NCI-H146 treated with DMSO at 0.1 percent for 48 hours (cell line): ENCODE results near the gene HIRIP3.
A peak's percentile ranks its signal among the peaks of the same experiment; 100 is the strongest.

Experiments
- DNase-seq: peaks from one replicate; lab custom pipeline; 2025; ENCODE audit not compliant: unreplicated experiment; lab: John Stamatoyannopoulos, UW

HIRIP3 gene

DNA sequence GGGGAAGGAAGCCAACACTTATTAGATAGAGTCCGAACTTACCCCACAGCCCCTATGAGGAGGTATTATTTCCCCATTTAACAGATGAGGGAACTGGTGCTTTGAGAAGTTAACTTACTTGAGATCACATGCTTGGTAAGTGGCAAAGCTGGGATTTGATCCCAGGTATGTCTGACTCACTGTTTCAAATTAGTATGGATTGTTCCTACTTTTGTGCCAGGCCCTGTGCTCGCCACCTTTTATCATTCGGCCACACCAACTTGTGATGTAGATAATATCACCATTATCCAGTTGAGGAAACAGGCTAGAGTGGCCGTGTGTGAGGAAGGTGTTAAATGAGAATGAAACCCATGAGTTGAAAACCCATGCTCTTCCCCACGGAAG, 10.7 kb downstream of the HIRIP3 start:
- no peak for DNase-seq

GRCh38 chr16:29984137-29984763, 11.2 kb downstream of the HIRIP3 start:
- no peak for DNase-seq

GRCh38 chr16:29983420-29984136, 11.8 kb downstream of the HIRIP3 start:
- no peak for DNase-seq

DNA sequence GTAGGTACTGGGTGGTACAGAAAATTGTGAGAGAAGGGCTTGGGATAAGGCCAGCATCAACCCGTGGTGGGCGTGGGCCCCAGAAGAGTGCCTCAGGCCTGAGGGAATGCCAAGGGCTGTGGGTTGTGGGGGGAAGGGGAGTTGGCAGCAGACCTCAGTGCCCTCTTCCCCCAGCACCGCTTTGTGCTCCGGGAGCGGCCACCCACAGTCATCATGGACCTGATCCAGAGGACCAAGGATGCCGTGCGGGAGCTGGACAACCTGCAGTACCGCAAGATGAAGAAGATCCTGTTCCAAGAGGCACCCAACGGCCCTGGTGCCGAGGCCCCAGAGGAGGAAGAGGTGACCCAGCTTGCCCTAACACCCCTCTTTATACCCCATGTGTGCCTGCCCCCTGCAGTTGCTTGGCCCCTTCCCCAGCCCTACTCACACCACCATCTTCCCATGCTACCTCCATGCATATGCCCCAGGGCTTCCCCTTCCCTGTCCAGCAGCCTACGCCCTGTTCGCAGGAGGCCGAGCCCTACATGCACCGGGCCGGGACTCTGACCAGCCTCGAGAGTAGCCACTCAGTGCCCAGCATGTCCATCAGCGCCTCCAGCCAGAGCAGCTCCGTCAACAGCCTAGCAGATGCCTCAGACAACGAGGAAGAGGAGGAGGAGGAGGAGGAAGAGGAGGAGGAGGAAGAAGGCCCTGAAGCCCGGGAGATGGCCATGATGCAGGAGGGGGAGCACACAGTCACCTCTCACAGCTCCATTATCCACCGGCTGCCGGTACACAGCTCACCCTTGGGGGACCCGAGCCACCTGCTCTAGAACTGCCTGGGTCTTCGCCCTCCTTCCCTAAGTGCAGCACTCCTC, 12.6 kb downstream of the HIRIP3 start:
- no peak for DNase-seq

DNA sequence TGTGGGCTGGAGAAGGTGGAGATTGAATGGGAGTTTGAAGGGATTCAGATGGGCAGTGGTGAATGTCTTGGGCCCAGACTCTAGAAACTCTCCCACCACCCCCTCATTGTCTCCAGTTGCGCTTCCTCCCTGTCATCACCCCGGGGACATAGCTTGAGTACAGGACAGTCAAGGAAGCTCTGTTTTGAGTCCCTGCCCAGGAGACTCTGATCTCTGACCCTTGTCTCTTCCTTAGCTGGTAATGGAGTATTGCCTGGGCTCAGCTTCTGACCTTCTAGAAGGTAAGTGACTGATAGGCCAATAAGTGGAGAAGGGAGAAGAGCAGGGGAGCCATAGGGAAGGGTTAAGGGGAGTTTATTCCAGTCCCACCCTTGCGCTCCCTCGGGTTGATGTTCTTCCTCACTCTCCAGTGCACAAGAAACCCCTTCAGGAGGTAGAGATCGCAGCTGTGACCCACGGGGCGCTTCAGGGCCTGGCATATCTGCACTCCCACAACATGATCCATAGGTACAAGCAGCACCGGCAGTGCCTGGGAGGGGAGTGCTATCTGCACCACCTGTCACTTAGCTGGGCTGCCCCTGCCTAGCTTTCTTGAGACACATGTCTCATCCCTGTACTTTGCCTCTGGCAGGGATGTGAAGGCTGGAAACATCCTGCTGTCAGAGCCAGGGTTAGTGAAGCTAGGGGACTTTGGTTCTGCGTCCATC, 16.7 kb downstream of the HIRIP3 start:
- DNase-seq = no peak

DNA sequence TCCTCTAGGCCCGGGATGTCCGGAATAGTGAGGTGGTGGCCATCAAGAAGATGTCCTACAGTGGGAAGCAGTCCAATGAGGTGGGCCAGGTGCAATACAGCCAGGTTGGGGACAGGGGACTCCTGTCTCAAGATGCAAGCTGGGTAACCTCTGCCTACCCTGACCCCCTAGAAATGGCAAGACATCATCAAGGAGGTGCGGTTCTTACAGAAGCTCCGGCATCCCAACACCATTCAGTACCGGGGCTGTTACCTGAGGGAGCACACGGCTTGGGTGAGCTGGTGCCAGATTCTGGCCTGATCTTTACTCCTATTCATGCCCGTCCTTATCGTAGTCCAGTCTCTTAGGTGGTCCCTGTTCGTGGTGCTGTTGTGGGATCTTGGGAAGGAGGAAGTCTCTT, 17.3 kb downstream of the HIRIP3 start:
- DNase-seq = no peak

GRCh38 chr16:29977063-29977825, 18.2 kb downstream of the HIRIP3 start:
- no peak for DNase-seq

DNA sequence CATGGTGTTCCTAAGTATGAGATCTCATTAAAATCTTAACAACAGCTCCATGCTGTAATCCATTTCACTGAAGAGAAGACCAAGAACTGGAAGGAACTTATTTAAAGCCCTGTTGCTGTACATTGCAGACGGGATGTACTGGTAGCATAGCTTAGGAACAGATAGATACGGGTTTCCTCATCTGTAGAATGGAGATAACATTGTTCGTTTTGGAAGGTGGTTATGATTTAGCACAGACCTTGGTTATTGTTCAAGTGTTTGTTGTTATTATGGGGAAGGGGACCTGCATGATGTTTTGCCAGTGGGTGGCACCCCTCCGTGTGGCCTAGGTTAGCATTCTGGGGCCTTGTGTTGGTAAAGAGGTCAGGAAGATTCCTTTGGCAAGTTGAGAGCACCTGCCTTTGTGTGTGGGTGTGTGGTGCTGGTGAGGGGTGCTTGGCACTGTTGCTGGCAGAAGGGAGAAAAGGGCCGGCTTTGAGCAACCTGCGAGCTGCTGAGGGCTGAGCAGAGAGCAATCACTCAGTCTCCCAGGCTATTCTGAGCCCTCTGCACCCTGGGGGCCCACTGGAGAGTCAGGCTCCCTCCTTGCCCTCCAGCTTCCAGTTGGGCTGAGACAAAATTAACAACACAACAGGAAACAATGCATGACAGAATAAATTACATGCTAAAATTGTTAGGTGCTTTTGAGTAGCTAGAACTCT, 19.5 kb downstream of the HIRIP3 start:
- DNase-seq = no peak

GRCh38 chr16:29975134-29975538, 20.3 kb downstream of the HIRIP3 start:
- no peak for DNase-seq

GRCh38 chr16:29974291-29975133, 20.9 kb downstream of the HIRIP3 start:
- no peak for DNase-seq

GRCh38 chr16:29973384-29974246, 21.8 kb downstream of the HIRIP3 start, which contains the start of gene TAOK2:
TAOK2 (plus strand) TSS chr16:29973868; CDS start chr16:29977773, 3,905 bp downstream.
- peak; percentile 98 for DNase-seq

GRCh38 chr16:29972992-29973383, 22.4 kb downstream of the HIRIP3 start:
- no peak for DNase-seq

DNA sequence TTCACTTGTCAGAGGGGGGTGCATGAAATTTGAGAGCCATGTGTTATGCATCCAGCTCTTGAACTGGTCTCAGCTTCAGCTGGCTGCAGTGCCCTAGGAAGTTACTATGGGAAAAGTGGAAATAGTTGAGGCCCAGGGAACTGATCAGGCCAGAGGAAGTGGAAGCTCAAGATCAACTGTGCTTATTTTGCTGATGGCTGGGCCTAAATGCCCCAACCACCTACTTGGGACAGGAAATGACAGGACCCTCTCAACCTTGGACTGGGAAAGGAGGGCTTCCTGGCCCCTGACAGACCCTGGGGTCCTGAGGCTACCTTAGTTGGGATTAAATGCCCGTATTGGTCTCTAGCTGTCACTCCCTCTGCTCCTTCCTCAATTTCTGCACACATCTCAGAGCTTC, 22.9 kb downstream of the HIRIP3 start:
- DNase-seq = no peak

DNA sequence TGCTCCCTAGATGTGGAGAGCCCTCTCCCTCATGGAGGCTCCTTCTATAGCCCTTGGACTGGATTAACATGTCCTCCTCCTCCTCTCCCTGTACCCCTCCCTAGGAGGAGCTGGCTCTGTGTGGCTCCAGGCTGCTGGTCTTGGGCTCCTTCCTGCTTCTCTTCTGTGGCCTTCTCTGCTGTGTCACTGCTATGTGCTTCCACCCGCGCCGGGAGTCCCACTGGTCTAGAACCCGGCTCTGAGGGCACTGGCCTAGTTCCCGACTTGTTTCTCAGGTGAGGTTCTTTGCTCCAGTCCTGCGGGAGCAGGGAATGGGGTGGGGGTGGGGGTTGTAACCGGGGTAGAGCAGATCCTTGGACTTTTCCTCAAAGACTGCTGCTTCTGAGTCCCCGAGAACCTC, 24.1 kb downstream of the HIRIP3 start:
- no peak for DNase-seq

DNA sequence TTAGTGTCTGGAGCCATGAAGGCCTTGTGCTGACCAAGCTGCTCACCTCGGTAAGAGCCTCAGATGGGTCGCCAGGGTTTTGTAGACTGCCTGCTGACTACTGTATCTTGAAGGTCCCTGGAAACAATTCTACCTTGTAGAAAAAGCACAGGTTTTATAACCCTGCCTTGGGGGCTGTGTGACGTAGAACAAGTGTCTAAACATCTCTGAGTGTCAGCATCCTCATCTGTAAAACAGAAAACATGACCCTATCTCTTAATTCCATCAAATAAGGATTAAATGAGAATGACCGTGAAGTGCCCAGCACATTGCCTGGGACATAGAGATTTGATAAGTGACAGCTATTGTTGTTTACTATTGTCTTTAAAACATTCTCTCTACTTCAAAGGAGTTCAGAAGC, 27.2 kb downstream of the HIRIP3 start:
- DNase-seq = no peak

DNA sequence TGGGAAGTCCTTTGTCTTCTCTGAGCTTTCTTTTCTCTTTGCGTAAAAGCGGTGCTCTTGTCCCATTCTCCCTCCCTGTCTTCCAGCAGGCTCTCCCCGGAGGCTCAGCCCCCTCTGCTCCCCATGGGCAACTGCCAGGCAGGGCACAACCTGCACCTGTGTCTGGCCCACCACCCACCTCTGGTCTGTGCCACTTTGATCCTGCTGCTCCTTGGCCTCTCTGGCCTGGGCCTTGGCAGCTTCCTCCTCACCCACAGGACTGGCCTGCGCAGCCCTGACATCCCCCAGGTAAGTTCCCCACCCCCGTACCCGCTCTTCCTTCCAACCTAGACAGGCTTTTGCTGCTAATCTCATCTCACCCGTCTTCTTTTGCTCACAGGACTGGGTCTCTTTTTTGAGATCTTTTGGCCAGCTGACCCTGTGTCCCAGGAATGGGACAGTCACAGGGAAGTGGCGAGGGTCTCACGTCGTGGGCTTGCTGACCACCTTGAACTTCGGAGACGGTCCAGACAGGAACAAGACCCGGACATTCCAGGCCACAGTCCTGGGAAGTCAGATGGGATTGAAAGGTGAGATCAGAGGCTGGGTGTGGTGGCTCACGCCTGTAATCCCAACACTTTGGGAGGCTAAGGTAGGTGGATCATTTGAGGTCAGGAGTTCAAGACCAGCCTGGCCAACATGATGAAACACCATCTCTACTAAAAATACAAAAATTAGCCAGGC, 32.2 kb downstream of the HIRIP3 start:
- DNase-seq = no peak

DNA sequence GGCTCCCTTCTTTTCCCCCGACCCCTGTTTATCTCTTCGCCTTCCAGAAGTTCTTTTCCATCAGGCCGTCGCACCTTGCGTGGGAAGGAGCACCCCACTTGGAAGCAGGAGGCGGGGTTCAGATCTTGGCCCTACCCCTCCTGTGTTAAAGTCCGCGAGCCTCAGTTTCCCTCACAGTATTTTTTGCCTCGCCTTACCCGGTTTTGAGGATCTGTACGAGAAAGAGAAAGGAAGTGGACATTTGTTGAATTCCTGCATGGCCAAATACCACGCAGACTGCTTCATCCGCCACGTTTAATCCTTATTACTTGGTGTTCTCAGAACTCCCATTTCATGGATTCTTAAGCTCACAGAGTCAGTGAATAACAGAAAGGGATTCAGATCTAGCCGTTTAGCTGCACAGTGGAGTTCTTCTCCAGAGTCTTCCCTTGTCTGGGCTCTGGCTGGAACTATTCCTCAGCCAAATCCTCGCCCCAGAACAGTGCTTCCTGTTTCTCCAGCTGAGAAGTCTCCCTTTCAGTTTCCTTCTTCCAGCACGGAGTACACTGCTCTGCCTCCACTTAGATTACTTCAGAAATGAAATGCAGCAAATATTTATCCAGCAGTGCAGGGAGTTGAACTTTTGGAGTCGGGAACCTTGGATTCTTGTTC, 32.9 kb downstream of the HIRIP3 start:
- DNase-seq = no peak
